Stimulated activated CD8-positive, alpha-beta memory T cell treated with anti-CD3 and anti-CD28 coated beads, Interleukin-7, amount 100 ng/mL, for 4 hours (primary cell): ENCODE data around the gene GNAQ.
"Not testable (repeated sequence)": the region's sequence is repeated elsewhere in the genome, so short reads cannot be mapped to it uniquely, and the experiment has no call there.

Experiments
- DNase-seq, 2 donors: peaks; one replicate each; pipeline ENCODE4 v3.0.0-alpha.2; 2020; ENCODE audit warnings: low read depth in 2 of 2

Gene GNAQ

GRCh38 chr9:77903666-77904285, 127.8 kb downstream of the GNAQ start:
- no peak for DNase-seq

GRCh38 chr9:77901771-77902170, 129.8 kb downstream of the GNAQ start:
- no peak for DNase-seq

GRCh38 chr9:77901018-77901417, 130.6 kb downstream of the GNAQ start:
- DNase-seq: no peak

- no peak for DNase-seq
These were observed 131.8 kb downstream of the GNAQ start for GRCh38 chr9:77899679-77900354.

GRCh38 chr9:77898864-77899263, 132.7 kb downstream of the GNAQ start:
- no peak for DNase-seq

GRCh38 chr9:77896938-77897667, 134.5 kb downstream of the GNAQ start:
- DNase-seq: no peak

GRCh38 chr9:77896269-77896937, 135.2 kb downstream of the GNAQ start:
- no peak for DNase-seq

- no peak for DNase-seq
These were observed 137.9 kb downstream of the GNAQ start for GRCh38 chr9:77893706-77894105.

GRCh38 chr9:77892955-77893514, 138.6 kb downstream of the GNAQ start:
- no peak for DNase-seq

GRCh38 chr9:77892171-77892570, 139.4 kb downstream of the GNAQ start:
- no peak for DNase-seq

GRCh38 chr9:77891128-77891800, 140.3 kb downstream of the GNAQ start:
- no peak for DNase-seq

GRCh38 chr9:77887662-77888061, 143.9 kb downstream of the GNAQ start:
- no peak for DNase-seq

- no peak for DNase-seq
These were observed 146.4 kb downstream of the GNAQ start for GRCh38 chr9:77885104-77885672.

- no peak for DNase-seq
These were observed 147.5 kb downstream of the GNAQ start for GRCh38 chr9:77883846-77884771.

GRCh38 chr9:77883133-77883532, 148.5 kb downstream of the GNAQ start:
- no peak for DNase-seq

- no peak for DNase-seq
These were observed 149.3 kb downstream of the GNAQ start for GRCh38 chr9:77882294-77882693.

GRCh38 chr9:77881634-77882033, 150.0 kb downstream of the GNAQ start:
- DNase-seq: not testable (repeated sequence)

- DNase-seq: no peak
These were observed 150.5 kb downstream of the GNAQ start for GRCh38 chr9:77881111-77881510.

GRCh38 chr9:77879437-77879943, 152.1 kb downstream of the GNAQ start:
- no peak for DNase-seq

GRCh38 chr9:77878793-77879192, 152.8 kb downstream of the GNAQ start:
- DNase-seq: not testable (repeated sequence)
